GM12875 (cell line): ENCODE measurements around the gene RUNX1.
A peak's percentile ranks its signal among the peaks of the same experiment; 100 is the strongest.

Experiments used
- H3K4me3 ChIP-seq: one replicate; pipeline ENCODE4 v1.5.1; 2011; ENCODE audit warnings: low read depth, low read length, control low read depth
- TF ChIP-seq, protein P1 (sequence below): IDR thresholded peaks from 2 replicates; pipeline ENCODE4 v1.5.1; 2011; ENCODE audit warnings: low read depth, mild to moderate bottlenecking, control low read depth, inconsistent platforms, low read length, moderate library complexity, borderline replicate concordance; ENCODE audit not compliant: insufficient read depth

Gene RUNX1

DNA sequence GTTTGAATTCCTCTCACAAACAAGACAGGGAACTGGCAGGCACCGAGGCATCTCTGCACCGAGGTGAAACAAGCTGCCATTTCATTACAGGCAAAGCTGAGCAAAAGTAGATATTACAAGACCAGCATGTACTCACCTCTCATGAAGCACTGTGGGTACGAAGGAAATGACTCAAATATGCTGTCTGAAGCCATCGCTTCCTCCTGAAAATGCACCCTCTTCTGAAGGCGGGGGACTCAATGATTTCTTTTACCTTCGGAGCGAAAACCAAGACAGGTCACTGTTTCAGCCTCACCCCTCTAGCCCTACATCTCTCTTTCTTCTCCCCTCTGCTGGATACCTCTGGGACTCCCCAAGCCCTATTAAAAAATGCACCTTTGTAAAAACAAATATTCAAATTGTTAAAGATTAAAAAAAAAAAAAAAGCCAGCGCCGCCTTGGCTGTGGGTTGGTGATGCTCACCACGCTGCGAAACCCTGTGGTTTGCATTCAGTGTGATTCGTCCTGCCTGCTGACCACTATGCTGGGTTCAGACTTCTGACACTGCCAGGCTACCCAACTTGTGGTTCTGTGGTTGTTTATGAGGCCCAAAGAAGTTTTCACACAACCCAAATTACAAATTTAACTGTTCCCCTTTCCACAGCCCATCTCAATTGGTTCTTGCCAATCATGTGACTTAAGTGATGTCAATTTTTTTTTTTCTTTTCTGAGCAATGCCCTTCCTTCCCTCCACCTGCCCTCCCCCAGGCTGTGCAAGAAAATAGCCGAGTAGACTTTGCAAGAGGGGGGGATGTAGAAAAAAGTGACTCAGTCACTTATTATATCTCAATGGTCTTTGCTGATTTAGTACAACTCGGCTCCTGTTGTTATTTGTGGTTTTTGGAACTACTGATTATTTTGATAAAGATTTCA lies at the start of gene RUNX1:
Gene RUNX1 (minus strand): TSS at position 597 of the 912 bp plus-strand sequence.
- peak within 1 kb of the TSS; percentile 56 for H3K4me3 ChIP-seq
- TF ChIP-seq, protein P1, sequence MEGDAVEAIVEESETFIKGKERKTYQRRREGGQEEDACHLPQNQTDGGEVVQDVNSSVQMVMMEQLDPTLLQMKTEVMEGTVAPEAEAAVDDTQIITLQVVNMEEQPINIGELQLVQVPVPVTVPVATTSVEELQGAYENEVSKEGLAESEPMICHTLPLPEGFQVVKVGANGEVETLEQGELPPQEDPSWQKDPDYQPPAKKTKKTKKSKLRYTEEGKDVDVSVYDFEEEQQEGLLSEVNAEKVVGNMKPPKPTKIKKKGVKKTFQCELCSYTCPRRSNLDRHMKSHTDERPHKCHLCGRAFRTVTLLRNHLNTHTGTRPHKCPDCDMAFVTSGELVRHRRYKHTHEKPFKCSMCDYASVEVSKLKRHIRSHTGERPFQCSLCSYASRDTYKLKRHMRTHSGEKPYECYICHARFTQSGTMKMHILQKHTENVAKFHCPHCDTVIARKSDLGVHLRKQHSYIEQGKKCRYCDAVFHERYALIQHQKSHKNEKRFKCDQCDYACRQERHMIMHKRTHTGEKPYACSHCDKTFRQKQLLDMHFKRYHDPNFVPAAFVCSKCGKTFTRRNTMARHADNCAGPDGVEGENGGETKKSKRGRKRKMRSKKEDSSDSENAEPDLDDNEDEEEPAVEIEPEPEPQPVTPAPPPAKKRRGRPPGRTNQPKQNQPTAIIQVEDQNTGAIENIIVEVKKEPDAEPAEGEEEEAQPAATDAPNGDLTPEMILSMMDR, result no peak

DNA sequence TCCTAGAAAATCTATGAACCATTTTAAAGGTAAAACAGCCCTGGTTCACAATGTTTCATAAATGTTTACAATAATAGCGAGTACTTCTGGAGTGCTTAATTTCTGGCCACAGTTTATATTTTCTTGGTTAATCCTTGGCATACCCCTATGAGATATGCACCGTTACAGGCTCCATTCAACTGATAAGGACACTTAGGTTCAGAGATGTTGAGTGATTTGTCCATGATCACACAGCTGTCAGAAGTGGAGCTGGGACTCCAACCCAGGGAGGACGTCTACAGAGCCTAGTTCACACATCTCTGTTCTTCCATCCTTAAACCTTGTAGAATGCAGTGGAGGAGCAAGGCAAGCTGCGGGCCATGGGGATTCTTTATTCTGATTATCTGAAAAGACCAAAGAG lies 48.4 kb upstream of the RUNX1 start:
- TF ChIP-seq, protein P1, result no peak
- no peak overlapping the region for H3K4me3 ChIP-seq

DNA sequence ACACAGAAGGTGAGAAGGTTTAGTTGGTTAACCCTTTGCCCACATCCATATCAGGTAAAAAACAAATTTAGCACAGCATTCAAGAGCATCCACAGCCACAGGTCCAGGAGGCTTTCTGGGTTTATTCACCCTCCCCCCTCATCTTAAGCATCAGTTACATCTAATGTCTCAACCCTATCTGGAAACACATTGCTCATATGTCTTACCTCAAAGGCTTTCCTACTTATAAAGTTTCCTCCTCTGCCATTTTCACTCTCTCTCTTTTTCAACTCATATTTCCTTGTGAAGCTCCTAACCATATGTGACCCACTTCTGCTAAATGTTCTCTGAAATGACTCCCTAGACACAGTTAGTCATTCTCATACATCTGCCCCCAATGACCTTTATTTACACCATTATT lies 47.9 kb upstream of the RUNX1 start:
- TF ChIP-seq, protein P1, result no peak
- no peak overlapping the region for H3K4me3 ChIP-seq

DNA sequence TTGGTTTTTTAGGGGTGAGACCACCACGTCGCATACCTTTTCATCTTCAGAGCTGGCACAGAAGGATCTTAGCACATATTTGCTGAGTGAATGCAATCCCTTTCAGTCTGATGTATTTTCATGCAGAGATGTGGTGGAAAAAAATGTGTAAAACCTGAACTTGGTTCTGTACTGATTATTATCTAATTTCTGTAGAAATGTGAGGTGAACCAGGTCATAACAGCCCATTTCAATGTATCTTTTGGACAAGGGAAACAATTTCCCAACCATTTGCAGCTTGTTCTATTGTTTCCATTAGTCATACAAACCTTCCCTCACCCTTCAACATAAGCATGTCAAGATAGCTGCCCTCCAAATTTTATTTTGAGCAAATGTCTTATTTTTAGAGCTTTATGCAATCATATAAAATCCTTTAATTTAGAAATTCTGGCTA lies 46.8 kb upstream of the RUNX1 start:
- no peak overlapping the region for H3K4me3 ChIP-seq
- TF ChIP-seq, protein P1, result no peak

DNA sequence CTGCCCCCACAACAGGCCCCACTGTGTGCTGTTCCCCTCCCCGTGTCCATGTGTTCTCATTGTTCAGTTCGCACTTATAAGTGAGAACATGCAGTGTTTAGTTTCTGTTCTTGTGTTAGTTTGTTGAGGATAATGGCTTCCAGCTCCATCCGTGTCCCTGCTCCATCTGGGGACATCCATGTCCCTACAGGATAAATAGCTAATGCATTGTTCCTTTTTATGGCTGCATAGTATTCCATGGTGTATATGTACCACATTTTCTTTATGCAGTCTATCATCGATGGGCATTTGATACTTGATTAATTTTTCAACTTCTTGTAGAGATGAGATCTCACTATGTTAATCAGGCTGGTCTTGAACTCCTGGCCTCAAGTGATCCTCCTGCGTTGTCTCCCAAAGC lies 44.4 kb upstream of the RUNX1 start:
- H3K4me3 ChIP-seq, result no peak overlapping the region
- TF ChIP-seq, protein P1, result no peak

DNA sequence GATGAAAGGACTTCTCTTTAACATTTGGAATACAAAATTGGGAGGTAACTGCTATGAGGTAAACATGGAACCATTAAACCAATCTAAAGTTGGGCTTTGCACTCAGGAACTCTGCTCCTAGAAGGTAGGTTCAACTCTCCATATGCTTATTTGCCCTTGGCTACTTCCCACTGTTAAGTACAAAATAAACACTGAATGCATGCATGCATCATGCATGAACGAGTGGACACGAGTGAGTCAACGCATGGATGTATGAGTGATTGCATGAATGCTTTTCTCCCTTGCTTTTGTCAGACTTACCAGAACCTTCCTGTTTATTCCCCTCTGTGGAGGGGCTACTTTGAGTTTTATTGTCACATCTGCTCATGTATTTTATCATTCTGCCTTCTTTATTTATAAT lies 42.4 kb upstream of the RUNX1 start:
- TF ChIP-seq, protein P1, result no peak
- no peak overlapping the region for H3K4me3 ChIP-seq

DNA sequence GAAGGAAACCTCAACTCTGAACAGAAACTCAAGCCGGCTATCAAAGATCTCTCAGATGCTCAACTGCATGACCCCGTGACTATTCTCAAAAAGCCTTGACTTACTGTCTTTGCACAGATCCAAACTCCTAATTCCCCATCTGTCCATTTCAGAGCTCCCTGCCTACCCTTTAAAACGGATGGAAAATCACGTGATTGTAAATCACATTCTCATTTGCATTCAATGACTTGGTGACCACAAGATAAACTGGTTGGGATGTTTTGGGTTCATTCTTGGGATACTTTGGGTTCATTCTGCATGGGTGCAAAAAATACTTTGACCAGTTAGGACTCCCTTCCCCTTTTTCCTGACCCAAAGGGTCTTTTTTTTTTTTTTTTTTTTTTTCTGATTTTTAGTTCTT lies 41.3 kb upstream of the RUNX1 start:
- H3K4me3 ChIP-seq, result no peak overlapping the region

More for the DNA sequence above, 41.3 kb upstream of the RUNX1 start:
- TF ChIP-seq, protein P1, result no peak
